Neutrophil (primary cell): ENCODE measurements around the gene CHD1L.

Experiments used
- H3K27ac ChIP-seq: fragments of 200-600 bp; sonication (generic); 2 replicates; pipeline ENCODE4 v1.5.1; 2016; ENCODE audit warnings: mild to moderate bottlenecking, moderate library complexity
- H3K27me3 ChIP-seq: fragments of 200-600 bp; sonication (generic); 2 replicates; pipeline ENCODE4 v1.6.0; 2016; ENCODE audit warnings: mild to moderate bottlenecking
- H3K36me3 ChIP-seq: fragments of 200-600 bp; sonication (generic); 2 replicates; pipeline ENCODE4 v1.5.1; 2017
- H3K4me1 ChIP-seq, 2 experiments: fragments of 200-600 bp in 1 of 2; sonication (generic) in 1 of 2; 1 replicate in 1 of 2; 2 replicates in 1 of 2; pipeline versions ENCODE4 v1.5.1 to v1.6.1; 2013 to 2016; ENCODE audit warnings: low read depth in 1 of 2, low read length in 1 of 2, mild to moderate bottlenecking in 1 of 2, moderate library complexity in 1 of 2; ENCODE audit not compliant: control insufficient read depth in 1 of 2, insufficient read depth in 1 of 2
- H3K4me3 ChIP-seq, 2 experiments: fragments of 200-600 bp in 1 of 2; sonication (generic) in 1 of 2; 1 replicate in 1 of 2; 2 replicates in 1 of 2; pipeline ENCODE4 v1.5.1; 2013 to 2016; ENCODE audit warnings: low read depth in 1 of 2, low read length in 1 of 2, mild to moderate bottlenecking in 1 of 2, moderate library complexity in 1 of 2
- H3K9me3 ChIP-seq: fragments of 200-600 bp; sonication (generic); 2 replicates; pipeline ENCODE4 v1.5.1; 2016
- CTCF ChIP-seq: fragments of 200-600 bp; sonication (generic); IDR thresholded peaks from 2 replicates; pipeline ENCODE4 v1.5.1; 2016; ENCODE audit warnings: antibody characterized with exemption

Gene CHD1L

DNA sequence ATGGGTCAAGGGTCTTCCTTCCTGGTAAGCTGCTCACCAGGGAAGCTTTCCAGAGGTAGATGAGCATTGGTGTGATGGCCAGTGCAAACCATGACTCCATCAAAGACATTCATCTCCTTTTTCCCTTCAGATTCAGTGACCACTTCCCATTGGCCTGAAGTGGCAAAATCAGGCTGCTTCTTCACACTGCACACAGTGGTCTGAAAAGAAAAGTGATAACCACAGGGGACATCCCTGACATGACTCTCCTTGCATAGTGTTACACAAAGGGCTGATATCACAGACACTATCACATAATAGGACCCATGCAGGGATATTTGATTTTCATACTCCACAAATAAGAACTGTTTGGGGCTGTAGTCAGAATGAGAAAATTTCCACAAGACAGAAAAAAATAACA is 29.2 kb upstream of the CHD1L start:
- Histone ChIP-seq H3K36me3 (no peaks in the 10 kb centered on the region), H3K9me3 (no peaks in the 10 kb centered on the region), H3K4me1 (peaks cover 0 to 2% of the 10 kb centered on the region in 2 experiments), H3K27ac (no peak overlapping the region), H3K4me3 (no peak overlapping the region), H3K27me3 (no peaks in the 10 kb centered on the region)
- TF ChIP-seq CTCF, result no peak

DNA sequence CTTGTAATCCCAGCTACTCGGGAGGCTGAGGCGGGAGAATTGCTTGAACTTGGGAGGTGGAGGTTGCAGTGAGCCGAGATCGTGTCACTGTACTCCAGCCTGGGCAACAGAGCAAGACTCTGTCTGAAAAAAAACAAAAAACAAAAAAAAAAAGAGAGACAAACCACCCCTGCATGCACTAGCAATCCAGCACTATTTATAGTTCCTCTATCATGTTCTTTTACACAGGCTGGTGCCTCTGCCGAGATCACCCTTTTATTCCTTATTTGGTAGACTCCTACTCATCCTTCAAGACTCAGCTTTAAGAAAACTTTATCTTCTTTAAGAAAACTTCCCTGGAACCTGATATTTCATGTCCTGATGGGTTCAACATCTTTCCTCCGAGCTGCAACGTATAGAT is 28.2 kb upstream of the CHD1L start:
- H3K4me3 ChIP-seq, result no peak overlapping the region
- TF ChIP-seq CTCF, result no peak
- no peaks in the 10 kb centered on the region for H3K36me3 ChIP-seq
- no peaks in the 10 kb centered on the region for H3K9me3 ChIP-seq
- peaks cover 5 to 11% of the 10 kb centered on the region in 2 experiments for H3K4me1 ChIP-seq
- H3K27me3 ChIP-seq, result no peaks in the 10 kb centered on the region
- no peak overlapping the region for H3K27ac ChIP-seq

DNA sequence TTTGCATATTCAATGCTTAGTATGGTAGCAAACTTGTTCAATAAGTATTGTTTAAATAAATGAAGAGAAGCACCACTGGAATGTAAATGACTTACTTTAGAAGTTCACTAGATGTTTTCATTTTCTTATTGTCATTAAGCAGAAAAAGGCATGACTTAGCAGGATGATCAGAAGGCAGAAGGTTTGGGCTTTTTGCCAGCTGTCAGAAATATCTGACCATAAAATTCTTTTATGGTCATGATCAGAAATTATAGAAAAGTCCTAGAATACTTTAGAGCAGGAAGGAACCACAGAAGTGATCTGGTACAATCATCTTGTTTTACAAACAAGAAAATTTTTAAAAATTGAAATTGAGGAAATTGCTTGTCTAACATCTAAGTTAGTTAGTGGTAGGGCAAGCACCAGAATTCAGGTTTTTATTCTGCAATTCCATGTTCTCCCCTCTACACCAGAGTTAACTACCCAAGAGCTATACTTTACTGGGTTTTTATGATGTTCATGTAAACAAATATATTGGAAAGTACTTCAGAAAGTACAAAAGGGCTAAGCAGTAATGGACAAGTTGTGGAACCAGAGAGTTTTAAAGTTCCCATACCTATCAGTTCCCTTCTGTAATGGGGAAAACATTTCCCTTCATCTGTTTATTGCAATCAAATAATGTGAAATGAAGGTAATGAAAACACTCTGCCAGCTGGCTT is 27.5 kb upstream of the CHD1L start:
- Histone ChIP-seq H3K27me3 (no peaks in the 10 kb centered on the region), H3K27ac (no peak overlapping the region), H3K4me3 (no peak overlapping the region), H3K9me3 (no peaks in the 10 kb centered on the region), H3K4me1 (peaks cover 5 to 12% of the 10 kb centered on the region in 2 experiments), H3K36me3 (no peaks in the 10 kb centered on the region)
- no peak for TF ChIP-seq CTCF

DNA sequence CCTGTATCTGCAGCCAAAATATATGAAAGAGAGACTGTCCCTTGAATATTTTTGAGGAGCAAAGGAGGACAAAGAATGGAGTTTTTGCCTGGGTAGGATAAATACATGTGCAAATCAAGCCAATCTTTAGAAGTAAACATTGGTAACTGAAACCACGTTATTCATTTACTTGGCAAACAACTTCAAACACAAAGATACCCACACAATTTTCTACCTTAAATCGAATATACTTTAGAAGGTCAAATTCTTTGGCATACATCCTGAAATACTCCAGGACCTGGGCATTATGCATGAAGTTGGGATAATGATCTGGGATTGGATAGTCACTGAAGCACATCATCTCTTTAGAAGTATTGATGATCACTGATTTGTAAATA is 27.0 kb upstream of the CHD1L start:
- H3K27me3 ChIP-seq, result no peaks in the 10 kb centered on the region
- H3K9me3 ChIP-seq, result no peaks in the 10 kb centered on the region
- H3K4me3 ChIP-seq, result no peak overlapping the region
- TF ChIP-seq CTCF, result no peak
- peaks cover 5 to 12% of the 10 kb centered on the region in 2 experiments for H3K4me1 ChIP-seq
- H3K27ac ChIP-seq, result no peak overlapping the region
- no peaks in the 10 kb centered on the region for H3K36me3 ChIP-seq

- TF ChIP-seq CTCF, result no peak
- Histone ChIP-seq H3K4me1 (peaks cover 5 to 12% of the 10 kb centered on the region in 2 experiments), H3K36me3 (no peaks in the 10 kb centered on the region), H3K27me3 (no peaks in the 10 kb centered on the region), H3K27ac (no peak overlapping the region), H3K9me3 (no peaks in the 10 kb centered on the region), H3K4me3 (no peak overlapping the region)
These were observed 26.4 kb upstream of the CHD1L start for GRCh38 chr1:147216124-147216523.
